ENCODE measurements around the gene SULT2A1. TPM values are rescaled to one million over a fixed set of nuclear protein-coding genes. Genes with fewer than 3 reads are reported as not detected.

The SULT2A1 gene
- total RNA-seq, 4 donors from 2014 or later, result not detected

- TF ChIP-seq POLR2AphosphoS5 (IDR thresholded peaks at IDR 0.05), result no peak
- TF ChIP-seq POLR2A (IDR thresholded peaks at IDR 0.05), result no peak
- peak in 2 of 4 experiments; percentile 13 to 35 for TF ChIP-seq CTCF (IDR thresholded peaks at IDR 0.05)
- WGBS, 2 donors (ENCODE audit: low coverage in 1 of 2), result 3 to 6% methylated on average over 11 to 13 of the region's 22 CpGs
- H3K4me3 ChIP-seq, result no peak overlapping the region
- H3K9me3 ChIP-seq, result no peaks in the 10 kb centered on the region
- peaks cover 97% of the 10 kb centered on the region for H3K27me3 ChIP-seq
- peaks cover 0 to 13% (median 0%) of the 10 kb centered on the region in 3 donors for H3K4me1 ChIP-seq
- H3K36me3 ChIP-seq, result no peaks in the 10 kb centered on the region
- no peak overlapping the region for H3K27ac ChIP-seq
- no peak for ATAC-seq
These were observed 37.2 kb downstream of the SULT2A1 start for GRCh38 chr19:47848823-47849473.

GRCh38 chr19:47848425-47848822 is 37.7 kb downstream of the SULT2A1 start:
- peaks cover 91% of the 10 kb centered on the region for H3K27me3 ChIP-seq

GRCh38 chr19:47842941-47843340 is 43.2 kb downstream of the SULT2A1 start:
- Histone ChIP-seq H3K9me3 (no peaks in the 10 kb centered on the region), H3K27me3 (peaks cover 74% of the 10 kb centered on the region), H3K36me3 (no peaks in the 10 kb centered on the region), H3K4me1 (no peaks in the 10 kb centered on the region), H3K4me3 (no peak overlapping the region), H3K27ac (no peak overlapping the region)
- no peak for TF ChIP-seq CTCF (IDR thresholded peaks at IDR 0.05)
- TF ChIP-seq POLR2A (IDR thresholded peaks at IDR 0.05), result no peak
- TF ChIP-seq EP300 (IDR thresholded peaks at IDR 0.05), result no peak
- TF ChIP-seq POLR2AphosphoS5 (IDR thresholded peaks at IDR 0.05), result no peak
- ATAC-seq, result no peak
- 30 to 47% methylated on average over 3 of the region's 5 CpGs for WGBS, 2 donors (ENCODE audit: low coverage in 1 of 2)

More at GRCh38 chr19:47848425-47848822, 37.7 kb downstream of the SULT2A1 start:
- Histone ChIP-seq H3K9me3 (no peaks in the 10 kb centered on the region), H3K36me3 (no peaks in the 10 kb centered on the region), H3K4me1 (peaks cover 0 to 13% (median 0%) of the 10 kb centered on the region in 3 donors), H3K27ac (no peak overlapping the region), H3K4me3 (no peak overlapping the region)
- ATAC-seq, result no peak
- 45 to 50% methylated on average over 9 to 10 of the region's 10 CpGs for WGBS, 2 donors (ENCODE audit: low coverage in 1 of 2)
- TF ChIP-seq POLR2AphosphoS5 (IDR thresholded peaks at IDR 0.05), result no peak
- no peak for TF ChIP-seq CTCF (IDR thresholded peaks at IDR 0.05)
- no peak for TF ChIP-seq POLR2A (IDR thresholded peaks at IDR 0.05)
- TF ChIP-seq EP300 (IDR thresholded peaks at IDR 0.05), result no peak

- no peak overlapping the region for H3K4me3 ChIP-seq
- 0 to 23% methylated on average over 2 to 6 of the region's 10 CpGs for WGBS, 2 donors (ENCODE audit: low coverage in 1 of 2)
- no peak overlapping the region for H3K27ac ChIP-seq
- no peak for TF ChIP-seq POLR2AphosphoS5 (IDR thresholded peaks at IDR 0.05)
- TF ChIP-seq CTCF (IDR thresholded peaks at IDR 0.05), result no peak
- no peak for TF ChIP-seq POLR2A (IDR thresholded peaks at IDR 0.05)
- TF ChIP-seq EP300 (IDR thresholded peaks at IDR 0.05), result no peak
- no peaks in the 10 kb centered on the region for H3K9me3 ChIP-seq
- H3K27me3 ChIP-seq, result peaks cover 45% of the 10 kb centered on the region
- no peak for ATAC-seq
- H3K36me3 ChIP-seq, result no peaks in the 10 kb centered on the region
- H3K4me1 ChIP-seq, result no peaks in the 10 kb centered on the region
These were observed 46.2 kb downstream of the SULT2A1 start for GRCh38 chr19:47839913-47840312.

- no peaks in the 10 kb centered on the region for H3K4me1 ChIP-seq
- no peak overlapping the region for H3K27ac ChIP-seq
- no peaks in the 10 kb centered on the region for H3K36me3 ChIP-seq
- 55% methylated on average over 8 of the region's 16 CpGs; no CpG with 5 or more reads in 1 of the 2 donors for WGBS, 2 donors (ENCODE audit: low coverage in 1 of 2)
- TF ChIP-seq POLR2AphosphoS5 (IDR thresholded peaks at IDR 0.05) (no peak), EP300 (IDR thresholded peaks at IDR 0.05) (no peak), POLR2A (IDR thresholded peaks at IDR 0.05) (no peak), CTCF (IDR thresholded peaks at IDR 0.05) (no peak)
- ATAC-seq, result no peak
- H3K9me3 ChIP-seq, result no peaks in the 10 kb centered on the region
- H3K27me3 ChIP-seq, result peaks cover 40% of the 10 kb centered on the region
- H3K4me3 ChIP-seq, result no peak overlapping the region
These were observed 46.7 kb downstream of the SULT2A1 start for GRCh38 chr19:47839411-47839810.

Data from gastroesophageal sphincter (tissue), 4 donors.